Mucosa of descending colon (tissue), 3 donors: ENCODE data around the gene DNAJC22. TPM values are rescaled to one million over a fixed set of nuclear protein-coding genes. Genes with fewer than 3 reads are reported as not detected.
A peak's percentile ranks its signal among the peaks of the same experiment; 100 is the strongest.
"Not testable (repeated sequence)": the region's sequence is repeated elsewhere in the genome, so short reads cannot be mapped to it uniquely, and the experiment has no call there.

ENCODE experiments used
- ATAC-seq: fragments of 200-7000 bp; cut with Tn5 transposase; one replicate; pipeline ENCODE4 v1.9.1; 2020; ENCODE audit warnings: mild to moderate bottlenecking, moderate library complexity
- DNase-seq, 3 donors: peaks; one replicate each; pipeline ENCODE4 v3.0.0-alpha.2; 2020
- H3K36me3 ChIP-seq: fragments of 200-600 bp; one replicate; pipeline ENCODE4 v1.8.0; 2021; ENCODE audit warnings: low read depth, mild to moderate bottlenecking
- H3K4me1 ChIP-seq: fragments of 200-600 bp; one replicate; pipeline ENCODE4 v1.8.0; 2021; ENCODE audit warnings: low read depth, mild to moderate bottlenecking
- H3K4me3 ChIP-seq: fragments of 200-600 bp; one replicate; pipeline ENCODE4 v1.8.0; 2021; ENCODE audit warnings: mild to moderate bottlenecking
- H3K9me3 ChIP-seq: fragments of 200-600 bp; one replicate; pipeline ENCODE4 v1.8.0; 2021; ENCODE audit warnings: mild to moderate bottlenecking
- intact Hi-C, 2 donors: fragments of 100-400 bp; cut with DNase I in 1 of 2; cut with micrococcal nuclease in 1 of 2; formaldehyde crosslinking; loops; one replicate each; pipeline versions ENCODE4 v1.11.0 to v1.11.1; 2022; cut with DNase I, micrococcal nuclease
- total RNA-seq, 3 donors: library from RNA; stranded (reverse); fragmentation: NEBNext Ultra II Directional in 2 of 3; extraction: Animal tissue kit (Norgen Biotek cat#: 25700) in 2 of 3; gene quantifications; one replicate each; pipeline versions ENCODE4 v1.2.1 to v1.2.4, GENCODE V29; 2021 to 2023
- TF ChIP-seq, protein P1 (sequence below): fragments of 200-600 bp; IDR thresholded peaks from one replicate; pipeline ENCODE4 v1.8.0; 2022; ENCODE audit warnings: antibody characterized with exemption, mild to moderate bottlenecking
- donor health status: DM: no; HTN: no; CAD: no; lungs with moderate emphysema.
- donor health status: DM: no; HTN: no; CAD: no.
- donor health status: DM: no; HTN: yes; CAD: no.

Gene DNAJC22
- total RNA-seq, 3 donors from 2014 or later = 6.7 to 45.7 (median 37.0) TPM

DNA sequence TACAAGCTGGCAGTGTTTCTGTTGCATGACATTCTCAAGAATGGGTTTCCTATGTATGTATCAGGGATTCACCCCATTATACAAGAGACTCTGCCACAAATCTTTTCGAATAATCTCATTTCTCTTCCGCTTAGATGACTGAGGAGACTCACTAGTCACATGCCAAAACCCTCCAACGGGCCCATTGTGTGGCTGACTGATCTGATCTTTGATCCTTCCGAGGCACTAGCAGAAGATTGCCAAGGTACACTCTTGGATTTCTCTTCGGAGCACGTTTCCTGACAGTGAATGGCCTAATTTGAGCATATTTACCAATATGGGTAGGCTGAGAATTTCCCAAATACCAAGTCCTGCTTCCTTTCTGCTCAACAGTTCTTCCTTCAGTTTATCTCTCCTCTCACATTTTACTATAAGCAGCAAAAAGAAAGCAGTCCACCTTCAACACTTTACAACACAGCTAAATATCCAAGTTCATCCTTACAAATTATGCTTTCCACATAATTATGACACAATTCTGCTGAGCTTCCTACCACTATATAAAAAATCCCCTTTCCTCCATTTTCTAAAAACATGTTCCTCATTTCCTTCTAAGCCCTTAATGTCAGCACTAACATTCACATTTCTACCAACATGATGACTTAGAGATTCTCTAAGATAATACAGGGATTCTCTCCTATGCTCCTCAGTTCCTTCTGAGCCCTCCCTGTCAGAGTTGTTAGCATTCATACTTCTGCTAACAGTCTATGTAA lies 40.8 kb upstream of the DNAJC22 start:
- DNase-seq (no peak), ATAC-seq (no peak)
- Histone ChIP-seq H3K4me1 (no peaks in the 10 kb centered on the region), H3K4me3 (no peak overlapping the region), H3K9me3 (no peaks in the 10 kb centered on the region), H3K36me3 (no peaks in the 10 kb centered on the region)
- intact Hi-C loops = no loop called here
- TF ChIP-seq, protein P1, sequence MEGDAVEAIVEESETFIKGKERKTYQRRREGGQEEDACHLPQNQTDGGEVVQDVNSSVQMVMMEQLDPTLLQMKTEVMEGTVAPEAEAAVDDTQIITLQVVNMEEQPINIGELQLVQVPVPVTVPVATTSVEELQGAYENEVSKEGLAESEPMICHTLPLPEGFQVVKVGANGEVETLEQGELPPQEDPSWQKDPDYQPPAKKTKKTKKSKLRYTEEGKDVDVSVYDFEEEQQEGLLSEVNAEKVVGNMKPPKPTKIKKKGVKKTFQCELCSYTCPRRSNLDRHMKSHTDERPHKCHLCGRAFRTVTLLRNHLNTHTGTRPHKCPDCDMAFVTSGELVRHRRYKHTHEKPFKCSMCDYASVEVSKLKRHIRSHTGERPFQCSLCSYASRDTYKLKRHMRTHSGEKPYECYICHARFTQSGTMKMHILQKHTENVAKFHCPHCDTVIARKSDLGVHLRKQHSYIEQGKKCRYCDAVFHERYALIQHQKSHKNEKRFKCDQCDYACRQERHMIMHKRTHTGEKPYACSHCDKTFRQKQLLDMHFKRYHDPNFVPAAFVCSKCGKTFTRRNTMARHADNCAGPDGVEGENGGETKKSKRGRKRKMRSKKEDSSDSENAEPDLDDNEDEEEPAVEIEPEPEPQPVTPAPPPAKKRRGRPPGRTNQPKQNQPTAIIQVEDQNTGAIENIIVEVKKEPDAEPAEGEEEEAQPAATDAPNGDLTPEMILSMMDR = no peak

DNA sequence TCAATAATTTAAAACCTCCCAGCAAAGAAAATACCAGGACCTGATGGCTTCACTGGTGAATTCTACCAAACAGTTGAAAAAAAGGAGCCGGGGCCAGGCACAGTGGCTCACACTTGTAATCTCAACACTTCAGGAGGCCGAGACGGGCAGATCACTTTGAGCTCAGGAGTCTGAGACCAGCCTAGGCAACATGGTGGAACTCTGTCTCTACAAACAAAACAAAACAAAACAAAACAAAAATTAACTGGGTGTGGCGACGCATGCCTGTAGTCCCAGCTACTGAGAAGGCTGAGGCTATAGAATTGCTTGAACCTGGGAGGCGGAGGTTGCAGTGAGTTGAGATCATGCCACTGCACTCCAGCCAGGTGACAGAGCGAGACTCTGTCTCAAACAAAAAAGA lies 37.3 kb upstream of the DNAJC22 start:
- H3K4me1 ChIP-seq = no peaks in the 10 kb centered on the region
- DNase-seq = no peak
- ATAC-seq = no peak
- no peaks in the 10 kb centered on the region for H3K36me3 ChIP-seq
- H3K4me3 ChIP-seq = no peak overlapping the region
- TF ChIP-seq, protein P1 = no peak
- no peaks in the 10 kb centered on the region for H3K9me3 ChIP-seq
- intact Hi-C loops = no loop called here

DNA sequence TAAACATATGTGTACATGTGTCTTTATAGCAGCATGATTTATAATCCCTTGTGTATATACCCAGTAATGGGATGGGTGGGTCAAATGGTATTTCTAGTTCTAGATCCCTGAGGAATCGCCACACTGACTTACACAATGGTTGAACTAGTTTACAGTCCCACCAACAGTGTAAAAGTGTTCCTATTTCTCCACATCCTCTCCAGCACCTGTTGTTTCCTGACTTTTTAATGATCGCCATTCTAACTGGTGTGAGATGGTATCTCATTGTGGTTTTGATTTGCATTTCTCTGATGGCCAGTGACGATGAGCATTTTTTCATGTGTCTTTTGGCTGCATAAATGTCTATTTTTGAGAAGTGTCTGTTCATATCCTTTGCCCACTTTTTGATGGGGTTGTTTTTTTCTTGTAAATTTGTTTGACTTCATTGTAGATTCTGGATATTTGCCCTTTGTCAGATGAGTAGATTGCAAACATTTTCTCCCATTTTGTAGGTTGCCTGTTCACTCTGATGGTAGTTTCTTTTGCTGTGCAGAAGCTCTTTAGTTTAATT lies 36.2 kb upstream of the DNAJC22 start:
- H3K4me3 ChIP-seq, DNase-seq, ATAC-seq, intact Hi-C loops, H3K36me3 ChIP-seq, H3K4me1 ChIP-seq, H3K9me3 ChIP-seq: not testable (repeated sequence)

DNA sequence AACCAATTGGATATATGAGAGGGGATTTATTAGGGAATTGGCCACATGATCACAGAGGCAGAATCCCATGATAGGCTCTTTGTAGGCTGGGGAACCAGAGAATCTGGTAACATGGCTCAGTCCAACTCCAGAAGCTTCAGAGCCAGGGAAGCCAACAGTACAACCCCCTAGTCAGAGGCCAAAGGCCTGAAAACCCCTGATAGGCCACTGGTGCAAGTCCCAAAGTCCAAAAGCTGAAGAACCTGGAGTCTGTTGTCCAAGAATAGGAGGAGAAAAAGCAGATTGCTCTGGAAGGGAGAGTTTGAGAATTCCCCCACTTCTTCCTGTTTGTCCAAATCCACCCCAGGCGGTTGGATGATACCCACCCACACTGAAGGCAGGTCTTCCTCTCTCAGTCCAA lies 31.9 kb upstream of the DNAJC22 start:
- Histone ChIP-seq H3K9me3 (no peaks in the 10 kb centered on the region), H3K4me1 (no peaks in the 10 kb centered on the region), H3K36me3 (no peaks in the 10 kb centered on the region), H3K4me3 (no peak overlapping the region)
- TF ChIP-seq, protein P1 = no peak
- intact Hi-C loops = no loop called here
- ATAC-seq (no peak), DNase-seq (no peak)

DNA sequence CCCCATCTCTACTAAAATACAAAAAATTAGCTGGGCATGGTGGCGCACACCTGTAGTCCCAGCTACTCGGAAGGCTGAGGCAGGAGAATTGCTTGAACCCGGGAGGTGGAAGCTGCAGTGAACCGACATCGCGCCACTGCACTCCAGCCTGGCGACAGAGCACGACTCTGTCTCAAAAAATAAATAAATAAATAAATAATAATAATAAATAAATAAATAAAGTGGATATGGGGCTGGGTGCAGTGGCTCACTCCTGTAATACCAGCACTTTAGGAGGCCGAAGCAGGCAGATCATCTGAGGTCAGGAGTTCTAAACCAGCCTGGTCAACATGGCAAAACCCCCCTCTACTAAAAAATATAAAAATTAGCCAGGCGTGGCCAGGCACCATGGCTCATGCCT lies 29.6 kb upstream of the DNAJC22 start:
- intact Hi-C loops, H3K4me1 ChIP-seq, H3K4me3 ChIP-seq, ATAC-seq, H3K9me3 ChIP-seq, DNase-seq, H3K36me3 ChIP-seq: not testable (repeated sequence)

DNA sequence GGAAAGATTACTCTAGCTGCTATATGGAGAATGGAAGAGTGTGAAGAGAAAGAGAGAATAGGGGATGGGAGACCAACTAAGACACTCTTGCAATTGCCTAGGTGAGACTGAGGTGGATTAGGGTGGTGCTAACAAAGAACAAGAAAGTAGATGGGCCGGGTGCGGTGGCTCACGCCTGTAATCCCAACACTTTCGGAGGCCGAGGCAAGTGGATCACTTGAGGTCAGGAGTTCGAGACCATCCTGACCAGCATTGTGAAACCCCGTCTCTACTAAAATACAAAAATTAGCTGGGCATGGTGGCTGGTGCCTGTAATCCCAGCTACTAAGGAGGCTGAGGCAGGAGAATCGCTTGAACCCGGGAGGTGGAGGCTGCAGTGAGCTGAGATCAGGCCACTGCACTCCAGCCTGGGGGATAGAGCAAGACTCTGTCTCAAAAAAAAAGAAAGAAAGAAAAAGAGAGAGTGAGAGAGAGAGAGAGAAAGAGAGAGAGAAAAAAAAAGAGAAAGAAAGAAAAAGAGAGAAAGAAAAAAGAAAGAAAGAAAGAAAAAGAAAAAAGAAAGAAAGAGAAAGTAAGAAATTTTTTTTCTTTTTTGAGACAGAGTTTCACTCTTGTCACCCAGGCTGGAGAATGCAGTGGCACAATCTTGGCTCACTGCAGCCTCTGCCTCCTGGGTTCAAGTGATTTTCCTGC lies 26.1 kb upstream of the DNAJC22 start:
- ATAC-seq, DNase-seq: not testable (repeated sequence)

DNA sequence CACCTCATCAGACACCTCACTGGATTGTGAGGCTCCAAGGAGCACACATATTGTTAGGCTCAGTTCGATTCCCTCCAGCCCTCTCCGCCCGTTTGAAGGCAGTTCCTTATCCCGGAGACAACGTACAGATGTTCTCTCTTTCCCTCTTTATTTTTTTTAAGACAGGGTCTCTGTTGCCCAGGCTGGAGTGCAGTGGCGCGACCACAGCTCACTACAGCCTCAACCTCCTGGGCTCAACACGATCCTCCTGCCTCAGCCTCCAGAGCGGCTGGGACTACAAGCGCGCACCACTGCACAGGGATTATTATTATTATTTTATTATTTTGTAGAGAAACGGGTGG lies 24.4 kb upstream of the DNAJC22 start:
- no peak for ATAC-seq
- TF ChIP-seq, protein P1 = no peak

More for the DNA sequence above, 26.1 kb upstream of the DNAJC22 start:
- intact Hi-C loops, H3K36me3 ChIP-seq, H3K4me3 ChIP-seq, H3K9me3 ChIP-seq: not testable (repeated sequence)
- H3K4me1 ChIP-seq = peaks cover 14% of the 10 kb centered on the region

More for the DNA sequence above, 24.4 kb upstream of the DNAJC22 start:
- intact Hi-C loops = no loop called here
- no peaks in the 10 kb centered on the region for H3K36me3 ChIP-seq
- DNase-seq = no peak
- peak overlapping the region; percentile 32 for H3K4me3 ChIP-seq
- H3K9me3 ChIP-seq = no peaks in the 10 kb centered on the region
- peaks cover 14% of the 10 kb centered on the region for H3K4me1 ChIP-seq
